K562 treated with DMSO at 1 percent for 12 hours (cell line): ENCODE measurements around the gene GFRAL. TPM values are rescaled to one million over a fixed set of nuclear protein-coding genes. Genes with fewer than 3 reads are reported as not detected.

ENCODE experiments used
- total RNA-seq: library from RNA; unstranded; fragments of 300-600 nt; gene quantifications from 2 replicates; pipeline ENCODE4 v1.2.3, GENCODE V29; 2022; ENCODE audit not compliant: insufficient read depth

The GFRAL gene
- not detected in 2 replicates for total RNA-seq

GRCh38 chr6:55327169-55327568 is at the start of gene GFRAL:
Gene GFRAL (plus strand): TSS chr6:55327469. CDS start chr6:55327555, 86 bp downstream.

Other genes starting within 250 kb of the GFRAL start
- gene HCRTR2, start 153.0 kb upstream of the GFRAL start, total RNA-seq: not detected in 2 replicates